A549 treated with AZD9567 at 1 μM for 4 hours (cell line): ENCODE data around the gene GOLPH3. TPM values are rescaled to one million over a fixed set of nuclear protein-coding genes. Genes with fewer than 3 reads are reported as not detected.

Source experiments
- total RNA-seq: library from RNA; stranded (reverse); fragments of 200-300 nt; extraction: Qiagen RNA extraction; gene quantifications from 5 replicates; pipeline ENCODE4 v1.2.3, GENCODE V29; 2022; ENCODE audit not compliant: insufficient read depth

GOLPH3 gene
- 55.6 to 74.4 TPM (median 68.0 TPM) in 5 replicates for total RNA-seq

GRCh38 chr5:32174011-32174870 lies at the start of gene GOLPH3:
Gene GOLPH3, minus strand, starts transcription at chr5:32174319. Its CDS starts 285 bp downstream, at chr5:32174034.

Other genes with a start within 250 kb of the GOLPH3 start
- 14.7 to 18.4 TPM (median 17.3 TPM) in 5 replicates for gene MTMR12, start 138.6 kb upstream of the GOLPH3 start, total RNA-seq